ENCODE measurements around the gene ZNF648.

Gene ZNF648

GRCh38 chr1:182085726-182086125, 24.2 kb upstream of the ZNF648 start:
- no peak for TF ChIP-seq CTCF (IDR thresholded peaks at IDR 0.05)

GRCh38 chr1:182084487-182085316, 23.2 kb upstream of the ZNF648 start:
- peak; percentile 80 for TF ChIP-seq CTCF (IDR thresholded peaks at IDR 0.05)
- peak; percentile 92 for DNase-seq
- Mint-ChIP-seq H3K27me3 (ENCODE audit: low read depth, poor library complexity) (peaks cover 3% of the 10 kb centered on the region), H3K36me3 (ENCODE audit: low read depth) (no peaks in the 10 kb centered on the region), H3K27ac (no peak overlapping the region), H3K4me3 (no peak overlapping the region), H3K4me1 (peaks cover 5% of the 10 kb centered on the region), H3K9me3 (no peaks in the 10 kb centered on the region)

More at GRCh38 chr1:182085726-182086125, 24.2 kb upstream of the ZNF648 start:
- Mint-ChIP-seq H3K27ac (no peak overlapping the region), H3K27me3 (ENCODE audit: low read depth, poor library complexity) (peaks cover 3% of the 10 kb centered on the region), H3K36me3 (ENCODE audit: low read depth) (no peaks in the 10 kb centered on the region), H3K9me3 (no peaks in the 10 kb centered on the region), H3K4me3 (no peak overlapping the region), H3K4me1 (peaks cover 5% of the 10 kb centered on the region)
- DNase-seq: no peak

GRCh38 chr1:182083851-182084486, 22.5 kb upstream of the ZNF648 start:
- Mint-ChIP-seq H3K27ac (no peak overlapping the region), H3K4me3 (no peak overlapping the region), H3K36me3 (ENCODE audit: low read depth) (no peaks in the 10 kb centered on the region), H3K27me3 (ENCODE audit: low read depth, poor library complexity) (no peaks in the 10 kb centered on the region), H3K4me1 (peaks cover 5% of the 10 kb centered on the region), H3K9me3 (no peaks in the 10 kb centered on the region)
- no peak for TF ChIP-seq CTCF (IDR thresholded peaks at IDR 0.05)
- DNase-seq: no peak

GRCh38 chr1:182080955-182081582, 19.6 kb upstream of the ZNF648 start:
- H3K27me3 Mint-ChIP-seq (ENCODE audit: low read depth, poor library complexity): no peaks in the 10 kb centered on the region
- H3K4me1 Mint-ChIP-seq: peaks cover 5% of the 10 kb centered on the region
- H3K27ac Mint-ChIP-seq: no peak overlapping the region
- DNase-seq: peak; percentile 30
- peak; percentile 71 for TF ChIP-seq CTCF (IDR thresholded peaks at IDR 0.05)
- no peaks in the 10 kb centered on the region for H3K9me3 Mint-ChIP-seq
- no peak overlapping the region for H3K4me3 Mint-ChIP-seq
- no peaks in the 10 kb centered on the region for H3K36me3 Mint-ChIP-seq (ENCODE audit: low read depth)

- Mint-ChIP-seq H3K4me1 (peaks cover 5% of the 10 kb centered on the region), H3K36me3 (ENCODE audit: low read depth) (no peaks in the 10 kb centered on the region), H3K27ac (no peak overlapping the region), H3K4me3 (no peak overlapping the region), H3K9me3 (no peaks in the 10 kb centered on the region), H3K27me3 (ENCODE audit: low read depth, poor library complexity) (peaks cover 3% of the 10 kb centered on the region)
- DNase-seq: no peak
- no peak for TF ChIP-seq CTCF (IDR thresholded peaks at IDR 0.05)
These were observed 18.5 kb upstream of the ZNF648 start for GRCh38 chr1:182080040-182080439.

Measured in nephron progenitor cell (in vitro differentiated cells).